OCI-LY7 (cell line): ENCODE measurements around the gene SRP68. TPM values are rescaled to one million over a fixed set of nuclear protein-coding genes. Genes with fewer than 3 reads are reported as not detected.

ENCODE experiments used
- BruUV-seq: library from RNA; stranded (reverse); fragments of 400-500 nt; replicated peaks from 2 replicates; lab custom pipeline; 2021; lab: Mats Ljungman, UMichigan
- CTCF ChIA-PET: fragments of 300-600 bp; sonication (Branson Sonifier 250); formaldehyde crosslinking; loops from one replicate; lab custom pipeline; 2022; ENCODE audit warnings: antibody characterized with exemption; ENCODE audit not compliant: unreplicated experiment; lab: Charles Lee
- POLR2A ChIA-PET: fragments of 300-600 bp; sonication (Branson Sonifier 250); formaldehyde crosslinking; loops from one replicate; lab custom pipeline; 2022; ENCODE audit warnings: antibody characterized with exemption; lab: Charles Lee
- DNase-seq: peaks from one replicate; pipeline ENCODE4 v3.0.0-alpha.2; 2015; ENCODE audit warnings: low spot score
- H2AFZ ChIP-seq: fragments of 200-600 bp; sonication (generic), shearing (Covaris generic); 2 replicates; pipeline ENCODE4 v1.6.1; 2014; ENCODE audit warnings: mild to moderate bottlenecking, antibody characterized with exemption, low read length, moderate library complexity
- H3K27ac ChIP-seq: fragments of 200-600 bp; sonication (generic); 2 replicates; pipeline ENCODE4 v1.5.1; 2014; ENCODE audit warnings: mixed run types, low read depth, mild to moderate bottlenecking, moderate library complexity, low read length, inconsistent platforms; ENCODE audit not compliant: poor library complexity, severe bottlenecking
- H3K36me3 ChIP-seq: fragments of 200-600 bp; sonication (generic); 2 replicates; pipeline ENCODE4 v1.6.1; 2014; ENCODE audit warnings: mild to moderate bottlenecking, antibody characterized with exemption, low read length, moderate library complexity, mixed read lengths; ENCODE audit not compliant: insufficient read depth
- H3K4me1 ChIP-seq: fragments of 200-600 bp; sonication (generic); 2 replicates; pipeline ENCODE4 v1.5.1; 2014; ENCODE audit warnings: mild to moderate bottlenecking, low read length; ENCODE audit not compliant: insufficient read depth, poor library complexity, severe bottlenecking
- H3K4me2 ChIP-seq: fragments of 200-600 bp; sonication (generic); 2 replicates; pipeline ENCODE4 v1.6.1; 2014; ENCODE audit warnings: mild to moderate bottlenecking, low read length
- H3K4me3 ChIP-seq: fragments of 200-600 bp; sonication (generic); 2 replicates; pipeline ENCODE4 v1.5.1; 2014; ENCODE audit warnings: mild to moderate bottlenecking, low read depth, low read length; ENCODE audit not compliant: poor library complexity, severe bottlenecking
- H3K79me2 ChIP-seq: fragments of 200-600 bp; sonication (generic); 2 replicates; pipeline ENCODE4 v1.6.1; 2016; ENCODE audit warnings: low read depth, mild to moderate bottlenecking, low read length, moderate library complexity, mixed read lengths; ENCODE audit not compliant: insufficient read depth
- H3K9me2 ChIP-seq: fragments of 200-600 bp; sonication (generic); 2 replicates; pipeline ENCODE4 v1.6.1; 2016; ENCODE audit warnings: mild to moderate bottlenecking, low read length, mixed read lengths; ENCODE audit not compliant: insufficient read depth
- H3K9me3 ChIP-seq: fragments of 200-600 bp; sonication (generic); 2 replicates; pipeline ENCODE4 v1.6.1; 2014; ENCODE audit warnings: mild to moderate bottlenecking, mixed run types, low read length, mixed read lengths
- H4K20me1 ChIP-seq: fragments of 200-600 bp; sonication (generic); 2 replicates; pipeline ENCODE4 v1.6.1; 2014; ENCODE audit warnings: mild to moderate bottlenecking, antibody characterized with exemption, low read length, moderate library complexity, mixed read lengths; ENCODE audit not compliant: insufficient read depth
- CTCF ChIP-seq: fragments of 200-600 bp; sonication (generic); conservative IDR thresholded peaks from 2 replicates; pipeline ENCODE4 v1.5.1; 2014; ENCODE audit warnings: mild to moderate bottlenecking, antibody characterized with exemption, low read length, moderate library complexity, mixed read lengths
- EZH2phosphoT487 ChIP-seq: fragments of 200-600 bp; sonication (generic); IDR thresholded peaks from 2 replicates; pipeline ENCODE4 v1.6.1; 2018; ENCODE audit warnings: low read depth, borderline replicate concordance, mild to moderate bottlenecking, mixed run types, antibody characterized with exemption, low read length, moderate library complexity, mixed read lengths
- intact Hi-C: fragments of 100-400 bp; cut with micrococcal nuclease; formaldehyde crosslinking; loops from one replicate; pipeline ENCODE4 v1.10.0; 2022; ENCODE audit not compliant: unreplicated experiment
- total RNA-seq, 2 experiments: library from RNA; depleted of rRNA in 1 of 2; stranded (reverse); fragments of >200 nt in 1 of 2; shearing (Covaris generic) in 1 of 2; gene quantifications; 2 replicates each; pipeline ENCODE4 v1.2.3, GENCODE V29; 2014 to 2022

The SRP68 gene
- total RNA-seq, 2 experiments from 2014 or later: 54.0 to 200 TPM

- H3K36me3 ChIP-seq: peaks cover 16% of the 10 kb centered on the region; the same call in 1 of the 2 replicates
- no peaks in the 10 kb centered on the region for H3K9me3 ChIP-seq
- BruUV-seq: no TSS peak
- no peak within 1 kb of the TSS for H3K4me3 ChIP-seq
- no peaks in the 10 kb centered on the region for H4K20me1 ChIP-seq
- CTCF ChIA-PET: interaction anchor here (0.6 kb wide), 2 partner anchors 25 to 190 kb away, joined by 3 read pairs; no protein-coding TSS in a partner anchor
- H2AFZ ChIP-seq: 0 out of 2 replicates have a peak within 1 kb of the TSS, but pooled peaks have one; percentile 7
- POLR2A ChIA-PET: interaction anchor here (0.7 kb wide), 1 partner anchor 46 kb away, joined by 3 read pairs; no protein-coding TSS in a partner anchor
- no peak for DNase-seq
- TF ChIP-seq CTCF: peak; percentile 61
- no peak for TF ChIP-seq EZH2phosphoT487
- no peaks in the 10 kb centered on the region for H3K79me2 ChIP-seq
- H3K27ac ChIP-seq: no peak within 1 kb of the TSS
- intact Hi-C loops: loop anchor here (1.0 kb wide), 1 partner anchor 96 kb away; no protein-coding TSS in a partner anchor
- no peak within 1 kb of the TSS for H3K4me2 ChIP-seq
- no peaks in the 10 kb centered on the region for H3K9me2 ChIP-seq
- H3K4me1 ChIP-seq: peaks cover 19% of the 10 kb centered on the region
Measured at GRCh38 chr17:76000755-76001521, 71.4 kb downstream of the SRP68 start, which contains the start of gene CDK3. CDK3 (plus strand) TSS chr17:76000855; CDS start chr17:76001426, 571 bp downstream.

- no TSS peak for BruUV-seq
- DNase-seq: peak; percentile 83
- Histone ChIP-seq H3K79me2 (no peaks in the 10 kb centered on the region), H3K4me3 (no peak overlapping the region), H3K9me3 (no peaks in the 10 kb centered on the region), H2AFZ (0 out of 2 replicates have a peak overlapping the region, but pooled peaks have one; percentile 7), H3K36me3 (peaks cover 17% of the 10 kb centered on the region; the same call in 1 of the 2 replicates), H3K27ac (no peak overlapping the region), H4K20me1 (no peaks in the 10 kb centered on the region), H3K9me2 (no peaks in the 10 kb centered on the region), H3K4me1 (peaks cover 19% of the 10 kb centered on the region), H3K4me2 (no peak overlapping the region)
- TF ChIP-seq CTCF (peak; percentile 99), EZH2phosphoT487 (no peak)
- ChIA-PET CTCF (interaction anchor here (0.6 to 1.2 kb wide), 5 partner anchors 10 to 189 kb away, joined by 3 to 4 read pairs (median 3); no protein-coding TSS in a partner anchor), POLR2A (interaction anchor here (0.7 to 1.1 kb wide), 2 partner anchors 47 to 91 kb away, joined by 3 to 5 read pairs; no protein-coding TSS in a partner anchor)
- intact Hi-C loops: loop anchor here (1.0 kb wide), 1 partner anchor 95 kb away; no protein-coding TSS in a partner anchor
Measured at GRCh38 chr17:76000016-76000754, 72.1 kb downstream of the SRP68 start.
